ENCODE results near the gene ATP2B2. TPM values are rescaled to one million over a fixed set of nuclear protein-coding genes. Genes with fewer than 3 reads are reported as not detected.

ATP2B2 gene
- total RNA-seq, 6 experiments from 2014 or later, result 25.9 to 45.1 (median 35.1) TPM

DNA sequence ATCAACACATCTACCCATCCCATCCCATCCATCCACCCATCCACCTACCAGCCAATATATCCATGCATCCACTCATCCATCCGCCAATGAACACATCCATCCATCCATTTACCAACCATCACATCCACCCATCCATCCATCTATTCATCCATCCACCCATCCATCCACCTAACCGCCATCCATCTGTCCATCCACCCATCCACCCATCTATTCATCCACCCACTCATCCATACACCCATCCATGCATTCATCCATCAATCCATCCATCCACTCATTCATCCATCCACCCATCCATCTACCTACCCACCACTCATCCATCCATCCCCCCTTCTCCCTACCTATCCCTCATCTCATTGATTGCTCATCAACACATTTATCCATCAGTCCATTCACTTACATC is 136.9 kb downstream of the ATP2B2 start:
- Histone ChIP-seq H3K4me1 (no peaks in the 10 kb centered on the region), H3K4me3 (no peak overlapping the region), H3K27ac (no peak overlapping the region), H3K36me3 (peaks cover 0 to 27% (median 13%) of the 10 kb centered on the region in 4 donors), H3K9me3 (no peaks in the 10 kb centered on the region), H3K27me3 (no peaks in the 10 kb centered on the region)
- intact Hi-C loops (cut with DNase I), result no loop called here
- DNase-seq (no peak), ATAC-seq (no peak)
- TF ChIP-seq, protein P1, sequence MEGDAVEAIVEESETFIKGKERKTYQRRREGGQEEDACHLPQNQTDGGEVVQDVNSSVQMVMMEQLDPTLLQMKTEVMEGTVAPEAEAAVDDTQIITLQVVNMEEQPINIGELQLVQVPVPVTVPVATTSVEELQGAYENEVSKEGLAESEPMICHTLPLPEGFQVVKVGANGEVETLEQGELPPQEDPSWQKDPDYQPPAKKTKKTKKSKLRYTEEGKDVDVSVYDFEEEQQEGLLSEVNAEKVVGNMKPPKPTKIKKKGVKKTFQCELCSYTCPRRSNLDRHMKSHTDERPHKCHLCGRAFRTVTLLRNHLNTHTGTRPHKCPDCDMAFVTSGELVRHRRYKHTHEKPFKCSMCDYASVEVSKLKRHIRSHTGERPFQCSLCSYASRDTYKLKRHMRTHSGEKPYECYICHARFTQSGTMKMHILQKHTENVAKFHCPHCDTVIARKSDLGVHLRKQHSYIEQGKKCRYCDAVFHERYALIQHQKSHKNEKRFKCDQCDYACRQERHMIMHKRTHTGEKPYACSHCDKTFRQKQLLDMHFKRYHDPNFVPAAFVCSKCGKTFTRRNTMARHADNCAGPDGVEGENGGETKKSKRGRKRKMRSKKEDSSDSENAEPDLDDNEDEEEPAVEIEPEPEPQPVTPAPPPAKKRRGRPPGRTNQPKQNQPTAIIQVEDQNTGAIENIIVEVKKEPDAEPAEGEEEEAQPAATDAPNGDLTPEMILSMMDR (IDR thresholded peaks at IDR 0.05), result no peak
- no peak for TF ChIP-seq POLR2A (IDR thresholded peaks at IDR 0.05)
- 93% methylated on average over 2 of the region's 2 CpGs for WGBS (ENCODE audit: insufficient coverage, low coverage, low lambda C conversion rate, missing lambda C conversion rate)

DNA sequence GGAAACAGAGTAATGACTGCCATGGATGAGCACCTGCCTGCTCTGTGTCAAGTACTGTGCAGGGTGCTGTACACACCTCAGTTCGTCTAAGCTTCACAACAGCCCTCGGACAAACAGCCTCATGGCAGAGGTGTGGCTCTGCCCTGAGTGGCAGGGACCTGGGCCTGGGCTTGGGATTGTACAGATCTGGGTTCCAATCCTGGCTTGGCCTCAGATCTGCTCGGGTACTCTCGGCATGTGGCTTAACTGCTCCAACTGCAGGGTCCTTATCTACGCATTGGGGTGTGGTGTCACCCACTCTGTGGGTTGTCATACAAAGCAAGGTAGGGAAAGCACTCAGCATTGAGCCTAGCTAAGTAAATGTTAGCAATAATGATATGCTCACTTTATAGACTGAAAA is 137.9 kb downstream of the ATP2B2 start:
- Histone ChIP-seq H3K36me3 (peaks cover 0 to 34% (median 14%) of the 10 kb centered on the region in 4 donors), H3K9me3 (no peaks in the 10 kb centered on the region), H3K27ac (no peak overlapping the region), H3K27me3 (no peaks in the 10 kb centered on the region), H3K4me3 (no peak overlapping the region), H3K4me1 (no peaks in the 10 kb centered on the region)
- no peak for TF ChIP-seq POLR2A (IDR thresholded peaks at IDR 0.05)
- TF ChIP-seq, protein P1 (IDR thresholded peaks at IDR 0.05), result no peak
- DNase-seq (no peak), ATAC-seq (no peak)
- intact Hi-C loops (cut with DNase I), result no loop called here
- 100% methylated on average over 1 of the region's 5 CpGs for WGBS (ENCODE audit: insufficient coverage, low coverage, low lambda C conversion rate, missing lambda C conversion rate)

GRCh38 chr3:10366651-10367101 is 138.7 kb downstream of the ATP2B2 start:
- 59% methylated on average over 5 of the region's 7 CpGs for WGBS (ENCODE audit: insufficient coverage, low coverage, low lambda C conversion rate, missing lambda C conversion rate)
- intact Hi-C loops (cut with DNase I), result no loop called here
- Histone ChIP-seq H3K27ac (no peak overlapping the region), H3K27me3 (no peaks in the 10 kb centered on the region), H3K4me1 (no peaks in the 10 kb centered on the region), H3K36me3 (peaks cover 0 to 31% (median 14%) of the 10 kb centered on the region in 4 donors), H3K4me3 (no peak overlapping the region), H3K9me3 (no peaks in the 10 kb centered on the region)
- no peak for TF ChIP-seq POLR2A (IDR thresholded peaks at IDR 0.05)
- TF ChIP-seq, protein P1 (IDR thresholded peaks at IDR 0.05), result no peak
- ATAC-seq (peak in 1 of 4 donors; percentile 14), DNase-seq (no peak)

DNA sequence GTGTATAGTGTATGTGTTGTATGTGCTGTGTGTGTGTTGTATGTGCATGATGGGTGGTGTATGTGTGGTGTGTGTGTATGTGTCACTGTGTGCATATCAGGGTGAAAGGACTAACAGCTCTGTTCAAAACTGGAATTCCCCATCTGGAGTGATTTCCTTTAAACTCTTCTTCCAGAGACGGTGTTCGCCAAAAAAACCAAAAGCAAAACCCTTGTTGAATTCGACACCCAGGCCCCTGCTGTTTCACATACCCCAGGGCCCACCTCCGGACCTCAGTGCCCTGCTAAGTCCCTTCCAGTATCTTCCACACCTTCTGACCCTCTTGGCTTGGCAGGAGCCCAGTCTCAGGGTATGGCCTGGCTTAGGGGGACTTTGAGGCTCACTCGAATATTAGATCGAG is 139.6 kb downstream of the ATP2B2 start:
- WGBS (ENCODE audit: insufficient coverage, low coverage, low lambda C conversion rate, missing lambda C conversion rate), result 89% methylated on average over 4 of the region's 6 CpGs
- TF ChIP-seq, protein P1 (IDR thresholded peaks at IDR 0.05), result no peak
- TF ChIP-seq POLR2A (IDR thresholded peaks at IDR 0.05), result no peak
- no peak for DNase-seq
- Histone ChIP-seq H3K4me3 (no peak overlapping the region), H3K4me1 (no peaks in the 10 kb centered on the region), H3K36me3 (peaks cover 0 to 23% (median 11%) of the 10 kb centered on the region in 4 donors), H3K27ac (no peak overlapping the region), H3K27me3 (no peaks in the 10 kb centered on the region), H3K9me3 (no peaks in the 10 kb centered on the region)
- intact Hi-C loops (cut with DNase I), result no loop called here
- peak in 1 of 4 donors; percentile 32 for ATAC-seq

DNA sequence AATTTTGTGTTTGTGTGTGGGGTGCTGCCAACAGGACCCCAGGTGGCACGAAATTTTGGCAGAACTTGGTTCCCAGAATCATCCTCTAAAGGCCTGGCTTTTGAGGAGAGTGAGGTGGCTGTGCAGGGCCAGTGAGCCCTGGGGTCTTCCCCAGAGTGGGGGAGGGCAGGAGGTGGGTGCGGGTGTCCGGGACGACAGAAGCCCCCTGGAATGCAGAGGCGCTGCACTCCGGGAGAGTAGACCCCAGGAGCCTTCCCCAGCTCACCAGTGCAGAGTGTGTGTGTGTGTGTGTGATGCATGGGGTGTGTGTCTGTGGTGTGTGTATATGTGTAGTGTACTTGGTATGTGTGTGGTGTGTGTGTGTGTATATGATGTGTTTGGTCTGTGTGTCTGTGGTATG is 140.1 kb downstream of the ATP2B2 start:
- TF ChIP-seq, protein P1 (IDR thresholded peaks at IDR 0.05), result no peak
- no peak for TF ChIP-seq POLR2A (IDR thresholded peaks at IDR 0.05)
- WGBS (ENCODE audit: insufficient coverage, low coverage, low lambda C conversion rate, missing lambda C conversion rate), result 100% methylated on average over 5 of the region's 6 CpGs
- no peaks in the 10 kb centered on the region for H3K27me3 ChIP-seq
- ATAC-seq, result no peak
- no peaks in the 10 kb centered on the region for H3K4me1 ChIP-seq
- DNase-seq, result no peak
- H3K27ac ChIP-seq, result no peak overlapping the region
- no peak overlapping the region for H3K4me3 ChIP-seq
- intact Hi-C loops (cut with DNase I), result no loop called here
- H3K36me3 ChIP-seq, result peaks cover 0 to 21% (median 9%) of the 10 kb centered on the region in 4 donors
- no peaks in the 10 kb centered on the region for H3K9me3 ChIP-seq

Measured in right lobe of liver (tissue), 6 donors.